Thyroid gland (tissue), 4 donors: Measurements from ENCODE around the gene GLT1D1. TPM values are rescaled to one million over a fixed set of nuclear protein-coding genes. Genes with fewer than 3 reads are reported as not detected.

Experiments used
- DNase-seq, 2 donors: peaks; one replicate each; pipeline ENCODE4 v3.0.0-alpha.2; 2019
- H3K27ac ChIP-seq, 3 donors: fragments of 200-600 bp; sonication (generic); 1 replicate in 2 of 3; 2 replicates in 1 of 3; pipeline ENCODE4 v1.5.1; 2016 to 2019; ENCODE audit warnings: mild to moderate bottlenecking in 1 of 3, moderate library complexity in 1 of 3
- H3K27me3 ChIP-seq: fragments of 200-600 bp; sonication (generic); one replicate; pipeline ENCODE4 v1.5.1; 2019
- H3K36me3 ChIP-seq, 2 donors: fragments of 200-600 bp; sonication (generic); one replicate each; pipeline ENCODE4 v1.5.1; 2016 to 2019
- H3K4me1 ChIP-seq, 2 donors: fragments of 200-600 bp; sonication (generic); one replicate each; pipeline ENCODE4 v1.5.1; 2017 to 2019
- H3K4me3 ChIP-seq, 3 donors: fragments of 200-600 bp; sonication (generic); replicated peaks in 1 of 3; 1 replicate in 2 of 3; 2 replicates in 1 of 3; pipeline ENCODE4 v1.5.1; 2016; ENCODE audit warnings: mild to moderate bottlenecking in 1 of 3
- H3K9me3 ChIP-seq: fragments of 200-600 bp; sonication (generic); one replicate; pipeline ENCODE4 v1.5.1; 2017
- POLR2A ChIP-seq, 2 donors: fragments of 450-650 bp; IDR thresholded peaks; one replicate each; pipeline ENCODE4 v1.6.1; 2017; ENCODE audit warnings: antibody characterized with exemption in 2 of 2, mild to moderate bottlenecking in 2 of 2, moderate library complexity in 1 of 2
- WGBS, 2 donors: methylation state at CpG; one replicate each; pipeline ENCODE4 v1.1.5; 2017; 5-methylcytosine and 5-hydroxymethylcytosine counted together
- intact Hi-C: fragments of 100-400 bp; cut with DNase I; formaldehyde crosslinking; loops from one replicate; pipeline ENCODE4 v1.15.1; 2023
- total RNA-seq, 4 donors: library from RNA; depleted of rRNA; stranded (reverse); fragments of >200 nt; gene quantifications; one replicate each; pipeline ENCODE4 v1.2.3, GENCODE V29; 2016
- TF ChIP-seq, protein P1 (sequence below), 6 experiments: fragments of 200-600 bp in 3 of 6; fragments of 450-650 bp in 3 of 6; sonication (generic) in 3 of 6; IDR thresholded peaks; one replicate each; pipeline ENCODE4 v1.5.1; 2016 to 2019; ENCODE audit warnings: antibody characterized with exemption in 6 of 6, mild to moderate bottlenecking in 2 of 6, inconsistent platforms in 1 of 6, moderate library complexity in 1 of 6

Gene GLT1D1
- total RNA-seq, 4 donors from 2014 or later = 0.13 to 2.6 (median 0.45) TPM

DNA sequence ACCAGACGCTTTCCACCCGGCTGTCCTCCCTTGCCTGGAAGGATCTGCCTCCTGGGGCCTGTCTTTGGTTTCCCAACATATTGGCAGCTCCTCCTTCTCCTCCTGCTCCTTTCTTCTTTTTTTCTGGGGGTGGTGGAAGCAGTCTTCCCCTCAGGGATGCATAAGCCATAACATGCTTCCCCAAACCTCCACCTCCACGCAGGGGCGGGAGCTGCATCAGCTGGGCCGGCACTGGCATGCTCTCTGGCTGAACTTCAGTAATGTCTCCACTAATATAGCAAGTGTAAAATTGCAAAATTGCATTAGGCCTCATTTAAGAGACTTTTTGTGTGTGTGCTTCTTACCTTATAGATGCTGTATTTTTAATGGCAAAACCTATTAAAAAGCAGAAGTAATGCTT is 58.6 kb downstream of the GLT1D1 start:
- no peaks in the 10 kb centered on the region for H3K4me1 ChIP-seq
- H3K27me3 ChIP-seq = no peaks in the 10 kb centered on the region
- H3K9me3 ChIP-seq = no peaks in the 10 kb centered on the region
- DNase-seq = no peak
- intact Hi-C loops = no loop called here
- H3K4me3 ChIP-seq = no peak overlapping the region
- H3K27ac ChIP-seq = no peak overlapping the region
- 61 to 84% methylated on average over 5 of the region's 5 CpGs for WGBS, 2 donors
- H3K36me3 ChIP-seq = no peaks in the 10 kb centered on the region
- TF ChIP-seq, protein P1, sequence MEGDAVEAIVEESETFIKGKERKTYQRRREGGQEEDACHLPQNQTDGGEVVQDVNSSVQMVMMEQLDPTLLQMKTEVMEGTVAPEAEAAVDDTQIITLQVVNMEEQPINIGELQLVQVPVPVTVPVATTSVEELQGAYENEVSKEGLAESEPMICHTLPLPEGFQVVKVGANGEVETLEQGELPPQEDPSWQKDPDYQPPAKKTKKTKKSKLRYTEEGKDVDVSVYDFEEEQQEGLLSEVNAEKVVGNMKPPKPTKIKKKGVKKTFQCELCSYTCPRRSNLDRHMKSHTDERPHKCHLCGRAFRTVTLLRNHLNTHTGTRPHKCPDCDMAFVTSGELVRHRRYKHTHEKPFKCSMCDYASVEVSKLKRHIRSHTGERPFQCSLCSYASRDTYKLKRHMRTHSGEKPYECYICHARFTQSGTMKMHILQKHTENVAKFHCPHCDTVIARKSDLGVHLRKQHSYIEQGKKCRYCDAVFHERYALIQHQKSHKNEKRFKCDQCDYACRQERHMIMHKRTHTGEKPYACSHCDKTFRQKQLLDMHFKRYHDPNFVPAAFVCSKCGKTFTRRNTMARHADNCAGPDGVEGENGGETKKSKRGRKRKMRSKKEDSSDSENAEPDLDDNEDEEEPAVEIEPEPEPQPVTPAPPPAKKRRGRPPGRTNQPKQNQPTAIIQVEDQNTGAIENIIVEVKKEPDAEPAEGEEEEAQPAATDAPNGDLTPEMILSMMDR (IDR thresholded peaks at IDR 0.05) = no peak
- no peak for TF ChIP-seq POLR2A (IDR thresholded peaks at IDR 0.05)

DNA sequence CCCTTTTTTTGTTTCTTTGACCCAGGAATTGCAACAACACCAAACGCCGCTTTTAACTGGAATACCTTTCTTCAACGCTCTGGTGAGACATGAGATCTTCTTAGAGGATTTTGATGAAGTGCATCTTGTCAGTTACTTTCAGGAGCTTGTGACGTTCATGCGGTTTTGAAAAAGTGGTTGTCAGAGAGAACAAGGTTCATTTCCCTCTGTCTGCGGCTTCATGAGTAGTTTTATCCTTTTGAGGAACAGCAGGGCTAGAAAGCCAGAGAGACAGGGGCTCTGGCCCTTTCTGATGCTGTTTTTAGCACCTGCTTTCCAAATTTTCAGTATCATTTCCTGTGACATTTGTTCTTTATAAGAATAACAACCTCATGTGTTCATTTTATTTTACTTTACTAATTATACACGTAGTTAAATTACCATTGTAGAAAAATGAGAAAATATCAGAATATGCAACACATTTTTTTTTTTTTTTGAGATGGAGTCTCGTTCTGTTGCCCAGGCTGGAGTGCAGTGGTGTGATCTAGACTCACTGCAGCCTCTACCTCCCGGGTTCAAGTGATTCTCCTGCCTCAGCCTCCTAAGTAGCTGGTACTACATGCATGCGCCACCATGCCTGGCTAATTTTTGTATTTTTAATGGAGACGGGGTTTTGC is 61.8 kb downstream of the GLT1D1 start:
- H3K27me3 ChIP-seq = no peaks in the 10 kb centered on the region
- no peak overlapping the region for H3K4me3 ChIP-seq
- intact Hi-C loops = no loop called here
- no peaks in the 10 kb centered on the region for H3K36me3 ChIP-seq
- 81 to 88% methylated on average over 11 of the region's 11 CpGs for WGBS, 2 donors
- DNase-seq = no peak
- no peaks in the 10 kb centered on the region for H3K9me3 ChIP-seq
- H3K27ac ChIP-seq = no peak overlapping the region
- no peaks in the 10 kb centered on the region for H3K4me1 ChIP-seq
- TF ChIP-seq, protein P1 (IDR thresholded peaks at IDR 0.05) = no peak
- TF ChIP-seq POLR2A (IDR thresholded peaks at IDR 0.05) = no peak

DNA sequence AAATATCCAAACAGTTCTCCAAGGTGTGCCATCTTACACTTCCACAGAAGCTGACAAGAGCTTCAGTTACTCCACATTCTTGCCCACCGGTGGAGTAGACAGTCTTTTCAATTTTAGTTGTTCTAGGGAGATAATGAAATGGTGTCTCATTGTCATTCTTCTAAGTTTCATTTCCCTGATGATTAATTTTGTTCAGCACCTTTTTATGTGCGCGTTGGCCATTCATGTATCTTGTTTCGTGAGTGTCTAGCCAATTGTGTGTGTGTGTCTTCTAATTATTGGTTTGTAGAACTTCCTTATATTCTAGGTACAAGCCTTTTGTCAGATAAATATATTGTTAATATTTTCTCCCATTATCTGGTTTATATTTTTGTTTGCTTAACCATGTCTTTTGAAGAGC is 63.1 kb downstream of the GLT1D1 start:
- WGBS, 2 donors = 92 to 95% methylated on average over 4 of the region's 4 CpGs
- no peak overlapping the region for H3K27ac ChIP-seq
- no peaks in the 10 kb centered on the region for H3K27me3 ChIP-seq
- H3K4me1 ChIP-seq = no peaks in the 10 kb centered on the region
- H3K4me3 ChIP-seq = no peak overlapping the region
- no peaks in the 10 kb centered on the region for H3K9me3 ChIP-seq
- no peaks in the 10 kb centered on the region for H3K36me3 ChIP-seq
- intact Hi-C loops = no loop called here
- TF ChIP-seq POLR2A (IDR thresholded peaks at IDR 0.05) = no peak
- TF ChIP-seq, protein P1 (IDR thresholded peaks at IDR 0.05) = no peak
- DNase-seq = no peak

DNA sequence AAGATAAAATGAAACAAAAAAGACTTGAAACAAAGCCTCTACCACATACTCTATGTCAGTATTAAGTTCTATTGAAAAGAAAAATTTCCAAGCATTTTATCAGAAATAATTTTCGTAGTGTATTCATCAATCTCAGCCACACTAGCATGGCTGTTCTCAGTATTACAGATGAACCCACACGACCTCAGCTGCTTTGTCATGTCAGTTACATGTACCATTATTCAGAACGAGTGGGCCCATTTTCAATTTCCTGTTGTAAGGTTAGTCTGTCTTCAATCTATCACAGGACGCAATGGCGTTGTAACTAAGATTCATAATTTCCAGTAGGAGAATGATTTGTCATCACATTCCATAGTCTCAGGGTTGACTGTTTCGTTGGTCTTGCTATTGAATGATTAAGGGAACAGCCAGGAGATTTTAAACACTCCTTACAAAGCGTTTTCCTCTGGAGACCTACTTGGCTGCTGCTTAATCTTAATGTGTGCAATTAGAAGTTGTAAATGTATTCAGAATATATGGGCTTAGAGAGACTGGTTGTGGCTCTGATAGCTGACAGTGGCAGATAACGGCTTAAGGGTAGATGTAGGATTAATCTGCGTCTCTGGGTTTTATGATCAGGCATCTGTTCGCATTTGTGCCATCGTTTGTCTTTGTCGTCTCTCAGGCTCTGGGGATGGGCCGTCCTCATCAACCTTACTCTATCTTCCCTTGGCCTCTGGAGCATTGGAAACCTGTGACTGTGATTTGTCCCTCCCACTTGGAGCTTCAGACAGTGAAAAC is 65.4 kb downstream of the GLT1D1 start:
- Histone ChIP-seq H3K36me3 (no peaks in the 10 kb centered on the region), H3K4me1 (no peaks in the 10 kb centered on the region), H3K4me3 (no peak overlapping the region), H3K27me3 (no peaks in the 10 kb centered on the region), H3K27ac (no peak overlapping the region), H3K9me3 (no peaks in the 10 kb centered on the region)
- intact Hi-C loops = no loop called here
- no peak for TF ChIP-seq POLR2A (IDR thresholded peaks at IDR 0.05)
- TF ChIP-seq, protein P1 (IDR thresholded peaks at IDR 0.05) = no peak
- 74 to 75% methylated on average over 13 of the region's 13 CpGs for WGBS, 2 donors
- no peak for DNase-seq

DNA sequence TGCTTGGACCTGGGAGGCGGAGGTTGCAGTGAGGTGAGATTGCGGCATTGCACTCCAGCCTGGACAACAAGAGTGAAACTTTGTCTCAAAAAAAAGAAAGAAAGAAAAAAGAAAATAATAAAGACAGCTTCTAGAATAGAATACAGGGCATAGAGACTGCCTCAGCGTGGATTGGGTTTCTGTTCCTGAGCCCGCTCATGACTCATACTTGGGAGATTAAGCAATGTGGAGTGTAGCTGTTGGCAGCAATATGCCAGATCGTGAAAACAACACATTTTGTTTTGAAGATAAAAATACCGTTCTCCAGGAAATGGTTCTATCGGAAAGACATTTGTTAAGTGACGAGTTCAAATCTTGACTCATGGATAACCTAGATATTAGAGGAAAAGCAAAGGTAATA is 67.2 kb downstream of the GLT1D1 start:
- TF ChIP-seq, protein P1 (IDR thresholded peaks at IDR 0.05) = no peak
- no peak for TF ChIP-seq POLR2A (IDR thresholded peaks at IDR 0.05)
- Histone ChIP-seq H3K4me1 (no peaks in the 10 kb centered on the region), H3K36me3 (no peaks in the 10 kb centered on the region), H3K27ac (no peak overlapping the region), H3K27me3 (no peaks in the 10 kb centered on the region), H3K4me3 (no peak overlapping the region), H3K9me3 (no peaks in the 10 kb centered on the region)
- intact Hi-C loops = no loop called here
- DNase-seq = no peak
- 71 to 75% methylated on average over 8 of the region's 8 CpGs for WGBS, 2 donors
